Neural cell (in vitro differentiated cells): Measurements from ENCODE around the gene MGAT4A. TPM values are rescaled to one million over a fixed set of nuclear protein-coding genes. Genes with fewer than 3 reads are reported as not detected.

Experiments
- H2AFZ ChIP-seq: fragments of 200-600, 300-800 bp; sonication (generic), shearing (Covaris generic); 2 replicates; pipeline ENCODE4 v1.6.0; 2014; ENCODE audit warnings: low read depth, mild to moderate bottlenecking, antibody characterized with exemption, low read length, moderate library complexity
- H3F3A ChIP-seq: fragments of 200-600 bp; shearing (Covaris generic); 2 replicates; pipeline ENCODE4 v1.6.1; 2016; ENCODE audit warnings: mild to moderate bottlenecking, moderate library complexity, mixed read lengths, antibody characterized with exemption, low read length; ENCODE audit not compliant: insufficient read depth, poor library complexity, severe bottlenecking
- H3K27ac ChIP-seq: fragments of 200-600, 300-800 bp; sonication (generic), shearing (Covaris generic); 2 replicates; pipeline ENCODE4 v1.5.1; 2014; ENCODE audit warnings: mild to moderate bottlenecking, low read length, moderate library complexity
- H3K27me3 ChIP-seq: fragments of 300-800, 200-600 bp; sonication (generic), shearing (Covaris generic); 2 replicates; pipeline ENCODE4 v1.6.0; 2014; ENCODE audit warnings: mild to moderate bottlenecking, low read depth, low read length, moderate library complexity; ENCODE audit not compliant: insufficient read depth
- H3K36me3 ChIP-seq: fragments of 300-800, 200-600 bp; sonication (generic), shearing (Covaris generic); 2 replicates; pipeline ENCODE4 v1.5.1; 2014; ENCODE audit warnings: mild to moderate bottlenecking, antibody characterized with exemption, low read length, moderate library complexity; ENCODE audit not compliant: insufficient read depth
- H3K4me2 ChIP-seq: fragments of 300-800, 200-600 bp; sonication (generic), shearing (Covaris generic); 2 replicates; pipeline ENCODE4 v1.6.0; 2014; ENCODE audit warnings: mild to moderate bottlenecking, low read length
- H3K4me3 ChIP-seq: fragments of 300-800, 200-600 bp; sonication (generic), shearing (Covaris generic); 2 replicates; pipeline ENCODE4 v1.5.1; 2014; ENCODE audit warnings: mild to moderate bottlenecking, low read length, moderate library complexity
- H3K79me2 ChIP-seq: fragments of 200-600 bp; shearing (Covaris generic); replicated peaks from 2 replicates; pipeline ENCODE4 v1.6.0; 2014; ENCODE audit warnings: mild to moderate bottlenecking, low read length, moderate library complexity; ENCODE audit not compliant: insufficient read depth
- H3K9ac ChIP-seq: fragments of 300-800, 200-600 bp; sonication (generic), shearing (Covaris generic); 2 replicates; pipeline ENCODE4 v1.6.1; 2016; ENCODE audit warnings: mild to moderate bottlenecking, low read length, mixed read lengths
- H3K9me2 ChIP-seq: fragments of 200-600 bp; shearing (Covaris generic); 2 replicates; pipeline ENCODE4 v1.6.1; 2016; ENCODE audit warnings: mild to moderate bottlenecking, low read length, mixed read lengths; ENCODE audit not compliant: insufficient read depth
- H3K9me3 ChIP-seq: fragments of 200-600, 300-800 bp; sonication (generic), shearing (Covaris generic); 2 replicates; pipeline ENCODE4 v1.6.1; 2016; ENCODE audit warnings: mild to moderate bottlenecking, mixed run types, low read length, moderate library complexity, mixed read lengths
- H4K20me1 ChIP-seq: fragments of 200-600 bp; shearing (Covaris generic); 2 replicates; pipeline ENCODE4 v1.6.1; 2016; ENCODE audit warnings: mild to moderate bottlenecking, mixed run types; ENCODE audit not compliant: insufficient read depth
- EP300 ChIP-seq: fragments of 450-650 bp; conservative IDR thresholded peaks from 2 replicates; pipeline ENCODE4 v1.6.1; 2014; ENCODE audit warnings: antibody characterized with exemption, mild to moderate bottlenecking, moderate library complexity; ENCODE audit not compliant: poor library complexity, severe bottlenecking
- EZH2 ChIP-seq: fragments of 200-600, 300-800 bp; shearing (Covaris generic), sonication (generic); IDR thresholded peaks from 2 replicates; pipeline ENCODE4 v1.6.1; 2014; ENCODE audit warnings: antibody characterized with exemption, low read length, borderline replicate concordance, mild to moderate bottlenecking; ENCODE audit not compliant: insufficient read depth, poor library complexity, severe bottlenecking
- MXI1 ChIP-seq: fragments of 450-650 bp; conservative IDR thresholded peaks from 2 replicates; pipeline ENCODE4 v1.6.1; 2014; ENCODE audit warnings: antibody characterized with exemption, mild to moderate bottlenecking; ENCODE audit not compliant: poor library complexity, severe bottlenecking
- POLR2AphosphoS5 ChIP-seq: IDR thresholded peaks from 2 replicates; pipeline ENCODE4 v1.6.1; 2012
- RAD21 ChIP-seq: fragments of 450-650 bp; conservative IDR thresholded peaks from 2 replicates; pipeline ENCODE4 v1.6.1; 2014; ENCODE audit warnings: antibody characterized with exemption, mild to moderate bottlenecking, moderate library complexity
- REST ChIP-seq: IDR thresholded peaks from 2 replicates; pipeline ENCODE4 v1.6.1; 2012; ENCODE audit warnings: borderline replicate concordance
- SMC3 ChIP-seq: fragments of 450-650 bp; conservative IDR thresholded peaks from 2 replicates; pipeline ENCODE4 v1.6.1; 2014; ENCODE audit warnings: antibody characterized with exemption, mild to moderate bottlenecking, moderate library complexity; ENCODE audit not compliant: poor library complexity
- TAF1 ChIP-seq: IDR thresholded peaks from 2 replicates; pipeline ENCODE4 v1.6.1; 2012; ENCODE audit warnings: low read depth
- polyA plus RNA-seq: library from polyadenylated mRNA; depleted of rRNA; stranded (reverse); fragments of >200 nt; gene quantifications from 2 replicates; pipeline ENCODE4 v1.2.3, GENCODE V29; 2014
- TF ChIP-seq, protein P1 (sequence below): fragments of 450-650 bp; IDR thresholded peaks from 2 replicates; pipeline ENCODE4 v1.5.1; 2014; ENCODE audit warnings: antibody characterized with exemption, mild to moderate bottlenecking, moderate library complexity; ENCODE audit not compliant: poor library complexity, severe bottlenecking

The MGAT4A gene
- polyA plus RNA-seq, 1 donor from 2014 or later, result 54.8 TPM

DNA sequence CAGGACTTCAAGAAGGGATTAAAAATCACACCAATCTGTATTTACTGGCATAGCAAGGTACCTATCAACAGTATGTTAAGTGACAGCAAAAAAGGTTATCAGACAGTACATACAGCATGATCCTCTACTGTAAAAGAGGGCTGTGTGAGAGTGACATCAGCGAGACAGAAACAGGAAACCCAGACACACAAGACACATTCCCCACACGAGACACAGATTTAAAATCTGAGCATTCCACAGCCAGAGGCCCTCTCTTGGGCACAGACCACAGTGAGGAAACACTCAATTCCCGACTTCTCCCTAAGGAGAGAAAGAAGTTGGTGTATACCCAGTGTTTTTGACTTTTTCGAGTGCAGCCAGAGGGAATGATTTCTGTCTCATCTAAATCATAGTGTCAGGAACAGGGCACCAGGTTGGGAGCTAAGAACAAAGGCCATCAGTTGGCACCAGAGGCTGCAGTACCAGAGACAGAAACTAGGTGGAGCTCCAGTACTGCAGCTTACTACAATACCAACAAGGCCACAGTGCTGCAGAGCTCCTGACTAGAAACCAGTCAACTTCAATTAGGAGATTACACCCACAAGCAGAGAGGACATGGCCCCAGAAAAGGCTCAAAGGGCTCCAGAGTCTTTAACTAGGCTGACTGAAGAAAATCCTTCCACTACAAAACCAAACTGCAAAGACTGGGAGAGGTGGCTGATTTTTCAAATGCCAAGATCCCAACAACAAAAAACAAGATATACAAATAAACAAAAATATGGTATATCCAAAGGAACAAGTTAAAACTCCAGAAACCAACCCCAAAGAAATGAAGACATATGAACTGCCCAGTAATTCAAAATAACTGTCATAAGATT, 81.6 kb downstream of the MGAT4A start:
- Histone ChIP-seq H3K27ac (peak overlapping the region; percentile 69), H3K4me2 (no peak overlapping the region), H3F3A (no peaks in the 10 kb centered on the region), H3K79me2 (no peaks in the 10 kb centered on the region), H3K9me2 (no peaks in the 10 kb centered on the region), H3K36me3 (no peaks in the 10 kb centered on the region), H3K27me3 (no peaks in the 10 kb centered on the region), H2AFZ (peak overlapping the region; percentile 90), H3K9ac (peak overlapping the region; percentile 63), H3K4me3 (no peak overlapping the region), H3K9me3 (no peaks in the 10 kb centered on the region), H4K20me1 (no peaks in the 10 kb centered on the region)
- TF ChIP-seq TAF1 (peak; percentile 41), EZH2 (no peak), REST (no peak), RAD21 (peak; percentile 98), SMC3 (peak; percentile 98), MXI1 (no peak), EP300 (no peak), POLR2AphosphoS5 (no peak)
- TF ChIP-seq, protein P1, sequence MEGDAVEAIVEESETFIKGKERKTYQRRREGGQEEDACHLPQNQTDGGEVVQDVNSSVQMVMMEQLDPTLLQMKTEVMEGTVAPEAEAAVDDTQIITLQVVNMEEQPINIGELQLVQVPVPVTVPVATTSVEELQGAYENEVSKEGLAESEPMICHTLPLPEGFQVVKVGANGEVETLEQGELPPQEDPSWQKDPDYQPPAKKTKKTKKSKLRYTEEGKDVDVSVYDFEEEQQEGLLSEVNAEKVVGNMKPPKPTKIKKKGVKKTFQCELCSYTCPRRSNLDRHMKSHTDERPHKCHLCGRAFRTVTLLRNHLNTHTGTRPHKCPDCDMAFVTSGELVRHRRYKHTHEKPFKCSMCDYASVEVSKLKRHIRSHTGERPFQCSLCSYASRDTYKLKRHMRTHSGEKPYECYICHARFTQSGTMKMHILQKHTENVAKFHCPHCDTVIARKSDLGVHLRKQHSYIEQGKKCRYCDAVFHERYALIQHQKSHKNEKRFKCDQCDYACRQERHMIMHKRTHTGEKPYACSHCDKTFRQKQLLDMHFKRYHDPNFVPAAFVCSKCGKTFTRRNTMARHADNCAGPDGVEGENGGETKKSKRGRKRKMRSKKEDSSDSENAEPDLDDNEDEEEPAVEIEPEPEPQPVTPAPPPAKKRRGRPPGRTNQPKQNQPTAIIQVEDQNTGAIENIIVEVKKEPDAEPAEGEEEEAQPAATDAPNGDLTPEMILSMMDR, result peak; percentile 98

- TF ChIP-seq POLR2AphosphoS5, result no peak
- TF ChIP-seq EP300, result no peak
- TF ChIP-seq REST, result no peak
- no peak for TF ChIP-seq EZH2
- TF ChIP-seq SMC3, result no peak
- no peak for TF ChIP-seq MXI1
- TF ChIP-seq TAF1, result no peak
- TF ChIP-seq, protein P1, result no peak
- no peak for TF ChIP-seq RAD21
- H2AFZ ChIP-seq, result no peak overlapping the region
- H3K27me3 ChIP-seq, result no peaks in the 10 kb centered on the region
- H3K9ac ChIP-seq, result peak overlapping the region; percentile 63
- H4K20me1 ChIP-seq, result no peaks in the 10 kb centered on the region
- H3K36me3 ChIP-seq, result no peaks in the 10 kb centered on the region
- no peaks in the 10 kb centered on the region for H3K79me2 ChIP-seq
- no peaks in the 10 kb centered on the region for H3F3A ChIP-seq
- no peaks in the 10 kb centered on the region for H3K9me2 ChIP-seq
- no peak overlapping the region for H3K4me2 ChIP-seq
- no peak overlapping the region for H3K4me3 ChIP-seq
- no peaks in the 10 kb centered on the region for H3K9me3 ChIP-seq
- H3K27ac ChIP-seq, result no peak overlapping the region
These were observed 82.5 kb downstream of the MGAT4A start for GRCh38 chr2:98648451-98648850.
